Measurements from ENCODE around the gene TMEM220.

The TMEM220 gene

GRCh38 chr17:10775058-10775457 is 45.2 kb upstream of the TMEM220 start:
- DNase-seq (ENCODE audit: low read depth, low spot score): no peak
- CTCF ChIA-PET: no interaction called here
- no peak for TF ChIP-seq CTCF (IDR thresholded peaks at IDR 0.05; ENCODE audit: insufficient read depth, low read length, missing control alignments)

DNA sequence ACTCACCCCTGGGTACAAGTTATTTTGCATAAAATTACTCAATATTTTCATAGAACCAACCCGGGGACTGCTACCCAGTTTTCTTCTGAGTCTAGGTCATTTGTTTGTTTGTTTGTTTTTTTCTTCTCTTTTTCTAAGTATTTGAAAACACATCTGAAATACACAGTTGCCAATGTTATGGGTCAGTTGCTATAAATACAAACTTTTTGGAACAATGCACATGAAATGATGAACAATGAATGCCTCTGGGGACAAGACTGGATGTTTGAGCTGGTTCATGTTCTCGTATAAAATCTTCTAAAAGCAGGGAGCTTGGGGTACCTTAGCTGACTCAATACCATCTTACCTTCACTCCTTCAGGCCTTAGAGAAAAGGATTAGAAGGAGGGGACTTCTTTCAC is 43.6 kb upstream of the TMEM220 start:
- no peak for DNase-seq (ENCODE audit: low read depth, low spot score)
- ChIA-PET CTCF (interaction anchor here (0.9 kb wide), 1 partner anchor 26 kb away, joined by 3 read pairs; no protein-coding TSS in a partner anchor), POLR2A (no interaction called here)
- no peak for TF ChIP-seq CTCF (IDR thresholded peaks at IDR 0.05; ENCODE audit: insufficient read depth, low read length, missing control alignments)
- no peak overlapping the region for H3K4me3 ChIP-seq (ENCODE audit: low read depth, low read length)

More at GRCh38 chr17:10775058-10775457, 45.2 kb upstream of the TMEM220 start:
- POLR2A ChIA-PET: no interaction called here
- no peak overlapping the region for H3K4me3 ChIP-seq (ENCODE audit: low read depth, low read length)

- no peak overlapping the region for H3K4me3 ChIP-seq (ENCODE audit: low read depth, low read length)
- DNase-seq (ENCODE audit: low read depth, low spot score): no peak
- ChIA-PET CTCF (interaction anchor here (0.9 kb wide), 1 partner anchor 25 kb away, joined by 3 read pairs; no protein-coding TSS in a partner anchor), POLR2A (no interaction called here)
- TF ChIP-seq CTCF (IDR thresholded peaks at IDR 0.05; ENCODE audit: insufficient read depth, low read length, missing control alignments): peak; percentile 38
Measured at GRCh38 chr17:10772425-10773380, 42.9 kb upstream of the TMEM220 start.

DNA sequence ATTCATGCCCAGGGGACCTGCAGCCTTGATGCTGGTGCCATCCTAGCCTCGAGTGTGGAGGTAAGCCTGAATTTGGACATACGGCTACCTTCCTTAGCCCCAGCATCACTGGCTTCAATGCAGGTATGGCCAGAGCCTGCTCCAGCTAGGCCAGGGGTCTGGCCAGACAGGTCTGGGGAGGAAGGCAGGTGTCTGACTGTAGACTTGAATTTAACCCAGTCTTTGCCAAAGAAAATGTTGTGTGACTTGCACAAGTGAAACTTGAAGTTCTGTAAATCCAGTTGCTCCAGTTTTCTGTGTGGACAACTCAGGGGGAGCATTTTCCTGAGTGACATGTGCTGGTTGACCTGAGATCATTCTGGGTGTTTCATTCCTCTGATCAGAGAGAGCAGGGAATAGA is 41.3 kb upstream of the TMEM220 start:
- ChIA-PET POLR2A (no interaction called here), CTCF (no interaction called here)
- no peak for TF ChIP-seq CTCF (IDR thresholded peaks at IDR 0.05; ENCODE audit: insufficient read depth, low read length, missing control alignments)
- no peak for DNase-seq (ENCODE audit: low read depth, low spot score)
- no peak overlapping the region for H3K4me3 ChIP-seq (ENCODE audit: low read depth, low read length)

DNA sequence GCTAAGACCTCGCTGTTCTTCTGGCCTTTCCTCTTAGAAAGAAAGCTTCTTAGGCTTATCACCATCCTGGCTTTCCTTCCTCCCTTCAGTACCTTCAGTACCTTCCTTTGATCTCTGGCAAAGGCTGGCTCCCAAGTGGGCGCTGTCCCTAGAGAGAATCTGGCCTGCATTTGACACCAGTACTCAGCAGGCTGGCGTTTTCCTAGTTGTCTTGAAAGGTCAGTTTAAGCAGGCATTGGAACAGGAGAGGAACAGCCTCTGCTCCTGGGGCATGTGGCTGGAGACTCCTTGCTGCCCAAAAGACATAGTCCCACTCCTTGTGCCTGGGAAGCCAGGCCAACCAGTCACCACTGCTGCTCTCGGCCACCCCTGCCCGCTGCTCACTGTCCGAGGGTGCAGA is 40.0 kb upstream of the TMEM220 start:
- ChIA-PET POLR2A (no interaction called here), CTCF (interaction anchor here (0.7 kb wide), 1 partner anchor 33 kb away, joined by 3 read pairs; no protein-coding TSS in a partner anchor)
- no peak for DNase-seq (ENCODE audit: low read depth, low spot score)
- TF ChIP-seq CTCF (IDR thresholded peaks at IDR 0.05; ENCODE audit: insufficient read depth, low read length, missing control alignments): no peak
- no peak overlapping the region for H3K4me3 ChIP-seq (ENCODE audit: low read depth, low read length)

DNA sequence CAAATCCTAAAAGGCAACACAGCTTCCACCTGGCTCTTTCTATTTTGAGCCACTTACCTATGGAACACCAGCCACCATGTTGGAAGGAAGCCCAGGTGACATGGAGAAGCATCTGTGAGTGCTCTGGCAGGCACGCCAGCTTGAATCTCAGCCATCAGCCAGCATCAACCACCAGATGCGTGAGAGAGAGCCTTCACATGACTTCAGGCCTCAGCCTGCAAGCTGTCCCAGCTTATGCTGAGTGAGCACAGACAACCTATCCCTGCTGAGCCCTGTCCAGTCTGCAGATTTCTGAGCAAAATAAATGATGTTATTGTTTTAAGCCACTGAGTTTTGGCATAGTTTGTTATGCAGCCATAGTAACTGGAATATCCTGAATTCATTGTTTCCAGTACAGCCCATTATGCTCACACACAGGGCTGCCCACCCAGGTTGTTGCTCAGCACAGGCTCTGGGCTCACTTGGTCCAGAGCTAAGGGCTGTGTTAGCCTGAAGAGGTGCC is 39.0 kb upstream of the TMEM220 start:
- TF ChIP-seq CTCF (IDR thresholded peaks at IDR 0.05; ENCODE audit: insufficient read depth, low read length, missing control alignments): no peak
- ChIA-PET POLR2A (no interaction called here), CTCF (no interaction called here)
- no peak for DNase-seq (ENCODE audit: low read depth, low spot score)
- H3K4me3 ChIP-seq (ENCODE audit: low read depth, low read length): no peak overlapping the region

All from AG04449 (cell line).